Bronchial smooth muscle cell (primary cell): ENCODE measurements around the gene MTA3. TPM values are rescaled to one million over a fixed set of nuclear protein-coding genes. Genes with fewer than 3 reads are reported as not detected.

Source experiments
- total RNA-seq: library from RNA; depleted of rRNA; stranded (reverse); fragments of >200 nt; gene quantifications from 2 replicates; pipeline ENCODE4 v1.2.1, GENCODE V29; 2014

MTA3 gene
- total RNA-seq, result 23.7 and 27.7 TPM in 2 replicates

GRCh38 chr2:42568401-42569115 is at the start of gene MTA3:
Gene MTA3 (plus strand): TSS chr2:42568632. CDS start chr2:42568746, 114 bp downstream.

GRCh38 chr2:42764096-42764495 is 195.7 kb downstream of the MTA3 start, which contains the start of gene OXER1:
Gene OXER1 (minus strand): TSS chr2:42764135. CDS start chr2:42764062, 73 bp downstream.

GRCh38 chr2:42792583-42793333 is 224.3 kb downstream of the MTA3 start, which contains the start of gene HAAO:
Gene HAAO (minus strand): TSS chr2:42792583. CDS start chr2:42792536, 47 bp downstream.

Other genes with a start within 250 kb of the MTA3 start
- gene COX7A2L, start 207.4 kb upstream of the MTA3 start, total RNA-seq, result 157 and 183 TPM in 2 replicates
- gene KCNG3, start 74.7 kb upstream of the MTA3 start, total RNA-seq, result under 0.01 TPM in 1 of 2 replicates, not detected in the other
- under 0.01 and 0.43 TPM in 2 replicates for gene OXER1, start 195.5 kb downstream of the MTA3 start, total RNA-seq
- 1.6 and 12.2 TPM in 2 replicates for gene HAAO, start 224.0 kb downstream of the MTA3 start, total RNA-seq